Stimulated activated naive CD8-positive, alpha-beta T cell treated with anti-CD3 and anti-CD28 coated beads, Interleukin-15, Interleukin-2, amounts not matched to agents 100 ng/mL and 50 ng/mL, for 24 hours (primary cell): Measurements from ENCODE around the gene DPYD.

Source experiments
- H3K27ac Mint-ChIP-seq: one replicate; pipeline ENCODE4 v1.8.0; 2021; ENCODE audit warnings: mild to moderate bottlenecking, mixed read lengths
- H3K27me3 Mint-ChIP-seq: one replicate; pipeline ENCODE4 v1.8.0; 2021; ENCODE audit warnings: mixed read lengths
- H3K36me3 Mint-ChIP-seq: one replicate; pipeline ENCODE4 v1.8.0; 2021; ENCODE audit warnings: low read depth, mixed read lengths
- H3K4me1 Mint-ChIP-seq: one replicate; pipeline ENCODE4 v1.8.0; 2021; ENCODE audit warnings: low read depth, mixed read lengths
- H3K4me3 Mint-ChIP-seq: one replicate; pipeline ENCODE4 v1.8.0; 2021; ENCODE audit warnings: mild to moderate bottlenecking, mixed read lengths
- H3K9me3 Mint-ChIP-seq: one replicate; pipeline ENCODE4 v1.8.0; 2021; ENCODE audit warnings: mixed read lengths

DPYD gene

GRCh38 chr1:97920832-97921571 is at the start of gene DPYD:
TSS of gene DPYD (minus strand) at chr1:97921034. CDS start at chr1:97920922, 112 bp downstream.
- Mint-ChIP-seq H3K9me3 (no peaks in the 10 kb centered on the region), H3K4me1 (peaks cover 51% of the 10 kb centered on the region), H3K27ac (peak within 1 kb of the TSS; percentile 94), H3K27me3 (no peaks in the 10 kb centered on the region), H3K4me3 (peak within 1 kb of the TSS; percentile 93), H3K36me3 (no peaks in the 10 kb centered on the region)

- no peak overlapping the region for H3K27ac Mint-ChIP-seq
Observed at GRCh38 chr1:97960470-97960869, 39.6 kb upstream of the DPYD start.

GRCh38 chr1:97947695-97948094 is 26.9 kb upstream of the DPYD start:
- no peaks in the 10 kb centered on the region for H3K27me3 Mint-ChIP-seq
- no peak overlapping the region for H3K27ac Mint-ChIP-seq
- H3K36me3 Mint-ChIP-seq = no peaks in the 10 kb centered on the region
- no peaks in the 10 kb centered on the region for H3K9me3 Mint-ChIP-seq
- no peak overlapping the region for H3K4me3 Mint-ChIP-seq
- H3K4me1 Mint-ChIP-seq = peaks cover 11% of the 10 kb centered on the region

More at GRCh38 chr1:97960470-97960869, 39.6 kb upstream of the DPYD start:
- Mint-ChIP-seq H3K4me1 (no peaks in the 10 kb centered on the region), H3K27me3 (peaks cover 2% of the 10 kb centered on the region), H3K36me3 (no peaks in the 10 kb centered on the region), H3K4me3 (no peak overlapping the region), H3K9me3 (no peaks in the 10 kb centered on the region)

GRCh38 chr1:97943354-97943753 is 22.5 kb upstream of the DPYD start:
- no peaks in the 10 kb centered on the region for H3K9me3 Mint-ChIP-seq

GRCh38 chr1:97942161-97943123 is 21.6 kb upstream of the DPYD start:
- H3K27me3 Mint-ChIP-seq = no peaks in the 10 kb centered on the region
- H3K4me3 Mint-ChIP-seq = peak overlapping the region; percentile 17
- peaks cover 27% of the 10 kb centered on the region for H3K4me1 Mint-ChIP-seq
- H3K36me3 Mint-ChIP-seq = no peaks in the 10 kb centered on the region
- H3K9me3 Mint-ChIP-seq = no peaks in the 10 kb centered on the region
- no peak overlapping the region for H3K27ac Mint-ChIP-seq

More at GRCh38 chr1:97943354-97943753, 22.5 kb upstream of the DPYD start:
- Mint-ChIP-seq H3K27ac (peak overlapping the region; percentile 28), H3K27me3 (no peaks in the 10 kb centered on the region), H3K36me3 (no peaks in the 10 kb centered on the region), H3K4me3 (no peak overlapping the region), H3K4me1 (peaks cover 22% of the 10 kb centered on the region)

GRCh38 chr1:97938285-97938642 is 17.4 kb upstream of the DPYD start:
- H3K4me1 Mint-ChIP-seq = peaks cover 25% of the 10 kb centered on the region
- no peak overlapping the region for H3K27ac Mint-ChIP-seq
- H3K36me3 Mint-ChIP-seq = no peaks in the 10 kb centered on the region
- no peaks in the 10 kb centered on the region for H3K9me3 Mint-ChIP-seq
- H3K4me3 Mint-ChIP-seq = no peak overlapping the region
- H3K27me3 Mint-ChIP-seq = peaks cover 3% of the 10 kb centered on the region

GRCh38 chr1:97936976-97937375 is 16.1 kb upstream of the DPYD start:
- H3K9me3 Mint-ChIP-seq = no peaks in the 10 kb centered on the region
- H3K4me3 Mint-ChIP-seq = no peak overlapping the region
- no peaks in the 10 kb centered on the region for H3K36me3 Mint-ChIP-seq
- peaks cover 3% of the 10 kb centered on the region for H3K27me3 Mint-ChIP-seq
- no peak overlapping the region for H3K27ac Mint-ChIP-seq
- H3K4me1 Mint-ChIP-seq = peaks cover 12% of the 10 kb centered on the region

GRCh38 chr1:97934491-97934890 is 13.7 kb upstream of the DPYD start:
- Mint-ChIP-seq H3K27ac (no peak overlapping the region), H3K9me3 (no peaks in the 10 kb centered on the region), H3K4me1 (peaks cover 9% of the 10 kb centered on the region), H3K27me3 (peaks cover 3% of the 10 kb centered on the region), H3K4me3 (no peak overlapping the region), H3K36me3 (no peaks in the 10 kb centered on the region)

- Mint-ChIP-seq H3K27me3 (peaks cover 3% of the 10 kb centered on the region), H3K4me3 (no peak overlapping the region), H3K36me3 (no peaks in the 10 kb centered on the region), H3K9me3 (no peaks in the 10 kb centered on the region), H3K4me1 (peaks cover 3% of the 10 kb centered on the region), H3K27ac (no peak overlapping the region)
Observed at GRCh38 chr1:97929874-97930851, 9.3 kb upstream of the DPYD start.

- H3K27ac Mint-ChIP-seq = no peak overlapping the region
- no peak overlapping the region for H3K4me3 Mint-ChIP-seq
- peaks cover 15% of the 10 kb centered on the region for H3K4me1 Mint-ChIP-seq
- H3K36me3 Mint-ChIP-seq = no peaks in the 10 kb centered on the region
- no peaks in the 10 kb centered on the region for H3K27me3 Mint-ChIP-seq
- no peaks in the 10 kb centered on the region for H3K9me3 Mint-ChIP-seq
Observed at GRCh38 chr1:97926017-97926708, 5.3 kb upstream of the DPYD start.

- peaks cover 15% of the 10 kb centered on the region for H3K4me1 Mint-ChIP-seq
- H3K27ac Mint-ChIP-seq = no peak overlapping the region
- no peaks in the 10 kb centered on the region for H3K27me3 Mint-ChIP-seq
- H3K36me3 Mint-ChIP-seq = no peaks in the 10 kb centered on the region
- no peak overlapping the region for H3K4me3 Mint-ChIP-seq
- no peaks in the 10 kb centered on the region for H3K9me3 Mint-ChIP-seq
Observed at GRCh38 chr1:97925151-97925550, 4.3 kb upstream of the DPYD start.

- no peaks in the 10 kb centered on the region for H3K27me3 Mint-ChIP-seq
- no peak overlapping the region for H3K4me3 Mint-ChIP-seq
- H3K9me3 Mint-ChIP-seq = no peaks in the 10 kb centered on the region
- H3K4me1 Mint-ChIP-seq = peaks cover 24% of the 10 kb centered on the region
- no peaks in the 10 kb centered on the region for H3K36me3 Mint-ChIP-seq
- no peak overlapping the region for H3K27ac Mint-ChIP-seq
Observed at GRCh38 chr1:97923811-97924210, 3.0 kb upstream of the DPYD start.

GRCh38 chr1:97920276-97920831 is 480 bp downstream of the DPYD start:
- Mint-ChIP-seq H3K27me3 (no peaks in the 10 kb centered on the region), H3K9me3 (no peaks in the 10 kb centered on the region), H3K4me1 (peaks cover 51% of the 10 kb centered on the region), H3K4me3 (peak overlapping the region; percentile 93), H3K27ac (peak overlapping the region; percentile 92), H3K36me3 (no peaks in the 10 kb centered on the region)
